ENCODE measurements around the gene PTDSS2. TPM values are rescaled to one million over a fixed set of nuclear protein-coding genes. Genes with fewer than 3 reads are reported as not detected.

PTDSS2 gene
- total and polyA plus RNA-seq, 10 of the 15 experiments (the other 5 are each of a cell fraction or from before 2014, with no cell fraction given), result 0.39 to 21.1 (median 10.8) TPM

DNA sequence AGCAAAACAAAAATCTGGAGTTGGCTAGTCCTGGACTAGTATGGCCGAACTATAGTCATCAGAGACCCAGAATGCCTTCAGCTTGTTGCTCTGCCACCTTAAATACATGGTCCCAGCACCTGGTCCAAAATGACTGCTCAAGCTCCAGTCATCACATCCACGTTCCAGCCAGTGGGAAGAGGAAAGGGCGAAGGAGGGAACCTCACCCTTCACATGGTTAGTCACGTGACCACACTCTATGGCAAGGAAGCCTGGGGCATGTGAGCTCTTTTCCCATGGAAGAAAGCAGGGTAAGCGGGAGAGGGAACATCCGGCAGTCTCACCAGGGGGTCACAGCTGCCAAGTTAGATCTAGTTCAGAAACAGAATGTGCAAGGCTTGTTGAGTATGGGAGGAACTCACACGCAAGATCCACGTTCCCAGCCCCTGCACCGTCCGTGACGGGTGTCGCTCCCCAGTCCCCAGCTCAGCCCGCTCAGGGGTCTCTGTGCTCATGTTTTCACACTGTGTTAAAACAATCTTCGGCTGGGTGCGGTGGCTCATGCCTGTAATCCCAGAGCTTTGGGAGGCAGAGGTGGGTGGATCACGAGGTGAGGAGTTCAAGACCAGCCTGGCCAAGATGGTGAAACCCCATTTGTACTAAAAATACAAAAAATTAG, 6.4 kb upstream of the PTDSS2 start:
- H3K36me3 ChIP-seq (ENCODE audit: control insufficient read depth in 2 of 2, insufficient read depth in 2 of 2, low read length in 1 of 2), result no peaks in the 10 kb centered on the region
- POLR2A ChIA-PET, result interaction anchor here (0.9 to 3.6 kb wide), 3 partner anchors 62 to 96 kb away, joined by 3 to 12 read pairs (median 6); partner anchors contain the start of genes HRAS and RNH1
- H3K79me2 ChIP-seq (ENCODE audit: control insufficient read depth, insufficient read depth, low read length), result peaks cover 10% of the 10 kb centered on the region
- CTCF ChIA-PET, result interaction anchor here (1.5 kb wide), 1 partner anchor 175 kb away, joined by 3 read pairs; no protein-coding TSS in a partner anchor
- intact Hi-C loops (cut with micrococcal nuclease; ENCODE audit: unreplicated experiment), result loop anchor here (10.0 kb wide), 2 partner anchors 139 to 239 kb away; partner anchors contain the start of genes BET1L, IFITM2 and RIC8A
- in situ Hi-C loops (cut with MboI), result no loop called here
- DNase-seq (ENCODE audit: low read depth, low spot score) (no peak), ATAC-seq (no peak), FAIRE-seq (no peak)
- no peak overlapping the region for H3K4me2 ChIP-seq (ENCODE audit: control insufficient read depth, insufficient read depth)
- H2AFZ ChIP-seq (ENCODE audit: control insufficient read depth, low read depth, low read length), result no peak overlapping the region
- SMC1A ChIA-PET (ENCODE audit: uncharacterized antibody, unreplicated experiment), result interaction anchor here (1.2 kb wide), 1 partner anchor 13 kb away, joined by 3 read pairs; no protein-coding TSS in a partner anchor
- H3K9me3 ChIP-seq (replicated peaks; ENCODE audit: control insufficient read depth, insufficient read depth, low read length), result no peaks in the 10 kb centered on the region
- H3K27me3 ChIP-seq (replicated peaks in 1 of 2; ENCODE audit: control insufficient read depth in 2 of 2, insufficient read depth in 2 of 2, low read length in 1 of 2), result no peaks in the 10 kb centered on the region
- H4K20me1 ChIP-seq (ENCODE audit: control insufficient read depth, insufficient read depth), result no peaks in the 10 kb centered on the region
- WGBS (ENCODE audit: insufficient coverage, insufficient replicate concordance, low lambda C conversion rate, missing lambda C conversion rate), result 68% methylated on average over 16 of the region's 16 CpGs
- RAD21 ChIA-PET (ENCODE audit: unreplicated experiment), result interaction anchor here (1.6 kb wide), 1 partner anchor 37 kb away, joined by 7 read pairs; no protein-coding TSS in a partner anchor
- H3K9ac ChIP-seq (ENCODE audit: control insufficient read depth, insufficient read depth, low read length), result no peak overlapping the region
- no TSS peak for BruUV-seq (replicated peaks)
- H3K4me1 ChIP-seq (ENCODE audit: control insufficient read depth, insufficient read depth, low read length), result peaks cover 12% of the 10 kb centered on the region
- TF ChIP-seq EP300 (IDR thresholded peaks at IDR 0.05; ENCODE audit: borderline replicate concordance in 1 of 2, control insufficient read depth in 1 of 2, low read depth in 2 of 2, low read length in 2 of 2) (no peak), BHLHE40 (IDR thresholded peaks at IDR 0.05; ENCODE audit: borderline replicate concordance in 1 of 2, low read depth in 2 of 2, low read length in 1 of 2) (peak in 1 of 2 experiments; percentile 64; a peak in 2 of 4 replicates), SP1 (IDR thresholded peaks at IDR 0.05; ENCODE audit: low read depth, low read length) (no peak), RAD51 (IDR thresholded peaks at IDR 0.05) (peak; percentile 72; the same call in 1 of the 2 replicates), MYC (IDR thresholded peaks at IDR 0.05; ENCODE audit: insufficient read depth, insufficient read length, insufficient replicate concordance, low read length, severe bottlenecking) (no peak)
- TF ChIP-seq, protein P1, sequence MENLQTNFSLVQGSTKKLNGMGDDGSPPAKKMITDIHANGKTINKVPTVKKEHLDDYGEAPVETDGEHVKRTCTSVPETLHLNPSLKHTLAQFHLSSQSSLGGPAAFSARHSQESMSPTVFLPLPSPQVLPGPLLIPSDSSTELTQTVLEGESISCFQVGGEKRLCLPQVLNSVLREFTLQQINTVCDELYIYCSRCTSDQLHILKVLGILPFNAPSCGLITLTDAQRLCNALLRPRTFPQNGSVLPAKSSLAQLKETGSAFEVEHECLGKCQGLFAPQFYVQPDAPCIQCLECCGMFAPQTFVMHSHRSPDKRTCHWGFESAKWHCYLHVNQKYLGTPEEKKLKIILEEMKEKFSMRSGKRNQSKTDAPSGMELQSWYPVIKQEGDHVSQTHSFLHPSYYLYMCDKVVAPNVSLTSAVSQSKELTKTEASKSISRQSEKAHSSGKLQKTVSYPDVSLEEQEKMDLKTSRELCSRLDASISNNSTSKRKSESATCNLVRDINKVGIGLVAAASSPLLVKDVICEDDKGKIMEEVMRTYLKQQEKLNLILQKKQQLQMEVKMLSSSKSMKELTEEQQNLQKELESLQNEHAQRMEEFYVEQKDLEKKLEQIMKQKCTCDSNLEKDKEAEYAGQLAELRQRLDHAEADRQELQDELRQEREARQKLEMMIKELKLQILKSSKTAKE (IDR thresholded peaks at IDR 0.05; ENCODE audit: low read depth, poor library complexity, severe bottlenecking), result no peak
- TF ChIP-seq, protein P2, sequence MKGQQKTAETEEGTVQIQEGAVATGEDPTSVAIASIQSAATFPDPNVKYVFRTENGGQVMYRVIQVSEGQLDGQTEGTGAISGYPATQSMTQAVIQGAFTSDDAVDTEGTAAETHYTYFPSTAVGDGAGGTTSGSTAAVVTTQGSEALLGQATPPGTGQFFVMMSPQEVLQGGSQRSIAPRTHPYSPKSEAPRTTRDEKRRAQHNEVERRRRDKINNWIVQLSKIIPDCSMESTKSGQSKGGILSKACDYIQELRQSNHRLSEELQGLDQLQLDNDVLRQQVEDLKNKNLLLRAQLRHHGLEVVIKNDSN (IDR thresholded peaks at IDR 0.05; ENCODE audit: borderline replicate concordance, extremely low read length, insufficient read depth, low read depth, low read length), result peak; percentile 60
- H3K4me3 ChIP-seq, result no peak overlapping the region
- no peak overlapping the region for H3K27ac ChIP-seq (ENCODE audit: control insufficient read depth, insufficient read depth)

All from GM12878 (cell line).